Measurements from ENCODE around the gene ISM2. TPM values are rescaled to one million over a fixed set of nuclear protein-coding genes. Genes with fewer than 3 reads are reported as not detected.

The ISM2 gene
- 0.09 TPM in 1 of 2 replicates, not detected in the other for total RNA-seq

DNA sequence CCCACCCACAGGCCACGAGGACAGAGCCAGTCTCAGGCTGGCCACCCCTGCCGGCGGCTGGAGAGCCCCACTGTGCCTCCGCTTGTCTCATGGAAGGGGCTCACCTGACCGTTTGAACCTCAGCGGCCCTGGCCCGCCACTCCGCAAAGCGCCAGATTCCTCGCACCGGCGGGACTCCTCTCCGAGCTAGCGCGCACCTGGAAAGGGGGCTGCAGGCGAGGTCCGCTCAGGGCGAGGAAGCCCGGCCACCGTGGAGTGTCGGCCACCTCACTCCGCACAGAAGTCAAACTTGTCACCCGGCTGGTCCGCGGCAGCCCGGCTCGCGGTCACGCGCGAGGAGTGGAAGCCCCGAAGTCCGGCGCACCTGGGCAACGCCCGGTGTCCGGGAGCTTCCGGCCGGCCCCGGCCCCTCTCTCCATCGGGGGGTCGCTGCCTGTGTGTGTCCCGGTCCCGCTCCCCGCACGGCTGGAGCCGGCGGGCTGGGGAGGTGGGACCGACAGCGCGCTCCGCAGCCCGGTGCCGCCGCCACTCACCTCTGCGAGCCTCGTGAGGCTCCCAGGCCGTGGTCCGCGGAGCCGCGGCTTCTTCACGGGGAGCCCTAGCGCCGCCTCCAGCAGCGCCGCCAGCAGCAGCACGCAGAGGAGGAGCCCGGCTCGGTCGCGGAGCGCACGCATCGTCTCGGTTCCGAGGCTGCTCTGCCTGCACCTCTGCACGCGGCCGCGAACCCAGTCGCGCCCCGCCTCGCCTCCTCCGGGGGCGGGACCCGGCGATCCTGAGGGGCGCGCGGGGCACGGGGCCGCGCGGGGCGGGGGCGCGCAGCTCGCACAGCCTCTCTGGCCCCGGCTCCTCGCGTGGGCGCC is at the start of gene ISM2:
TSS of gene ISM2 (minus strand) at position 697 of the 860 bp plus-strand sequence. CDS start at position 674, 23 bp downstream.

DNA sequence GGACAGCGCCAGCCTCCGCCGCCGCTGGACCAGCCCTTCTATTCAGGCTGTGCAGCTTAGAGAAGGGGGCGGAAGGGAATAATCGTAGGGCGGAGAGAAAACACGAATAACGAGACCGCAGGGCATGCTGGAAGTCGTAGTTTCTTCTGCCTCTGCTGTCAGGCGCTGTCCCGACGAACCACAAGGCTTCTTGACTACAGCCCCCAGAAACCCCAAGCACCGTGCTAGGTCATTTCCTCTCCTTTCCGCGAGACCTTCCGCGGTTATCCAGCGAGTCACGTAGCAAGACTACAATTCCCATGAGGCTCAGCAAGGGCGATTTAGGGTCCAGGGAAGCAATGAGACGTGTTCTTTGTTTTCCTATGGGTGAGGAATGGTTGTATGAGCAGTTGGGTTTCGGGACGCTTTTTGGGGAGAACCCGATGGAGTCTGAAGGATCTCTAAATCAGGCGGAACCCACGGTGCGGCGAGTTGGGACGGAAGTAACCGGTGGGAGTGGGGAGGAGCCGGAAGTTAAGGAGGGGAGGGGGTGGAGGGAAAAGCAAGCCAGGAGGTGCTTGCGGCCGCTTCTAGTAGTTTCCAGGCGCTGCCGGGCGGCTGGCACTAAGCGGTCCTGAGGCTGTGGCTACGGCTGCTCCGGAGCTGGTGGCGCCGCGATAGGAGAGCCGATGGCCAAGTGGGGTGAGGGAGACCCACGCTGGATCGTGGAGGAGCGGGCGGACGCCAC is 40.9 kb downstream of the ISM2 start, which contains the start of the genes AHSA1 and VIPAS39:
TSS of gene AHSA1 (plus strand) at position 572 of the 727 bp plus-strand sequence. CDS start at position 669, 97 bp downstream.
TSS of gene VIPAS39 (minus strand) at position 80 of the 727 bp plus-strand sequence. CDS start 3,499 bp downstream, outside the sequence.

Other genes with a start within 250 kb of the ISM2 start
- gene NGB, start 227.6 kb downstream of the ISM2 start, total RNA-seq, result not detected in 2 replicates
- 4.3 and 6.4 TPM in 2 replicates for gene POMT2, start 177.9 kb downstream of the ISM2 start, total RNA-seq
- gene GSTZ1, start 177.8 kb downstream of the ISM2 start, total RNA-seq, result 24.8 and 27.7 TPM in 2 replicates
- 8.3 and 9.9 TPM in 2 replicates for gene TMED8, start 121.7 kb downstream of the ISM2 start, total RNA-seq
- gene SAMD15, start 121.4 kb downstream of the ISM2 start, total RNA-seq, result 0.33 and 1.2 TPM in 2 replicates
- gene NOXRED1, start 75.3 kb downstream of the ISM2 start, total RNA-seq, result 0.11 and 0.17 TPM in 2 replicates
- 22.3 and 32.7 TPM in 2 replicates for gene VIPAS39, start 41.2 kb downstream of the ISM2 start, total RNA-seq
- 60.9 and 82.9 TPM in 2 replicates for gene AHSA1, start 40.7 kb downstream of the ISM2 start, total RNA-seq
- 80.3 and 85.1 TPM in 2 replicates for gene SPTLC2, start 117.8 kb upstream of the ISM2 start, total RNA-seq
- 6.4 and 8.9 TPM in 2 replicates for gene ALKBH1, start 209.2 kb upstream of the ISM2 start, total RNA-seq
- 102 and 141 TPM in 2 replicates for gene SLIRP, start 209.3 kb upstream of the ISM2 start, total RNA-seq